ENCODE measurements around the gene LRRC46.

Gene LRRC46

GRCh38 chr17:47831934-47832327 is 461 bp downstream of the LRRC46 start:
- no peak for DNase-seq (ENCODE audit: low spot score)

DNA sequence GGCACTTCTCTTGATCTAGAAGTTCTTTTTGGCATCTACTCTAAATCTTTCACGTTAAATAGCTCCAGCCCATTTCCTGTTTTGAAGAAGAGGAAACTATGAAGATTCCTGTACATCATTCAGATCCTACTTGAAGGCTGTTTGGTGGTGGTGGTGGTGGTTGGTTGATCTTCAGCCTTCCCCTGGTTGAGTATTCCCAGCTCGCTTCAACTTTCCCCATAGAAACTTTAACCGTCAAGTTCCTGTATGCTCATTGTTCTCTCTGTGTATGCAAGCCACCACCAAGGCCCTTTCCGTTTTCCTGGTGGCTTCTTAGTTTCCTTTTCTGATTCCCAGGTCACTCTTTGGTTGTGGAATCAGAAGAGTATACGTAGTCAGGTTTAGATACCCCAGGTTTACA is 3.3 kb downstream of the LRRC46 start:
- DNase-seq (ENCODE audit: low spot score), result no peak

- no peak for DNase-seq (ENCODE audit: low spot score)
Measured at GRCh38 chr17:47836601-47837000, 5.1 kb downstream of the LRRC46 start.

GRCh38 chr17:47837401-47838039 is 6.0 kb downstream of the LRRC46 start:
- no peak for DNase-seq (ENCODE audit: low spot score)

- no peak for DNase-seq (ENCODE audit: low spot score)
Measured at GRCh38 chr17:47838636-47839035, 7.2 kb downstream of the LRRC46 start.

- no peak for DNase-seq (ENCODE audit: low spot score)
Measured at GRCh38 chr17:47839071-47839470, 7.6 kb downstream of the LRRC46 start.

DNA sequence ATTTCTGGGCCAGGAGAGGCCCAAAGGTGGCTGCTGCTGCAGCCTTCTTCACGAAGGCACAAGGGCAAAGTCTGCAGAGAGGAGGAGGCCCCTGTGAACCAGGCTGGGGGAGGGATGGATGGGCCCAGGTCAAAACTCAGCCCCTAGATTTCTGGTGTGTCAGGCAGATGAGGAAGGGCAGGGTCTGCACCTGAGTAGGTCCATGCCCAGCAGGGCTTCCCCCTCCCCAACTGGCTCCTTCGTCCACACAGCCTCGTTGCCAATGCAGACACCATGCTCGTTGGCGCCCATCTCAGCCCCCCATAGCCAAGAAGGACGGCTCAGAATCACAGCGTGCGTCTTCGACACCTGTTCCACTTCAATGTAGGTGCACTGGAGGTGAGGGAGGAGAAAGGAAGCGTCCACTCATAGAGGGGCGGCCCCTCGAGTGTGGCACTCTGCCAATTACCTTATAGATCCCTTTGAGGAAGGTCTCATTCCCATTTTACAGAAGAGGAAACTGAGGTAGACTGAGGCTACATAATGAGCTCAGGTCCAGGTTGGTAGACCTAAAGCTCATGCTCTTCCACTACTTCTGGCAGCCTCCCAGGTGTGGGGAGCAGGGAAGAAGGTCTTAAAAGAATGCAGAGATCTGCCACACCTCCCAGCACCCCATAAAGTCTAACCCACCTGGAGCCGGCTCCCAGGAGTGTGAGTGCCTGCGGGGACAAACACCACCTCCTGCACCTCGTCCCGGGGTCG is 8.7 kb downstream of the LRRC46 start:
- no peak for DNase-seq (ENCODE audit: low spot score)

DNA sequence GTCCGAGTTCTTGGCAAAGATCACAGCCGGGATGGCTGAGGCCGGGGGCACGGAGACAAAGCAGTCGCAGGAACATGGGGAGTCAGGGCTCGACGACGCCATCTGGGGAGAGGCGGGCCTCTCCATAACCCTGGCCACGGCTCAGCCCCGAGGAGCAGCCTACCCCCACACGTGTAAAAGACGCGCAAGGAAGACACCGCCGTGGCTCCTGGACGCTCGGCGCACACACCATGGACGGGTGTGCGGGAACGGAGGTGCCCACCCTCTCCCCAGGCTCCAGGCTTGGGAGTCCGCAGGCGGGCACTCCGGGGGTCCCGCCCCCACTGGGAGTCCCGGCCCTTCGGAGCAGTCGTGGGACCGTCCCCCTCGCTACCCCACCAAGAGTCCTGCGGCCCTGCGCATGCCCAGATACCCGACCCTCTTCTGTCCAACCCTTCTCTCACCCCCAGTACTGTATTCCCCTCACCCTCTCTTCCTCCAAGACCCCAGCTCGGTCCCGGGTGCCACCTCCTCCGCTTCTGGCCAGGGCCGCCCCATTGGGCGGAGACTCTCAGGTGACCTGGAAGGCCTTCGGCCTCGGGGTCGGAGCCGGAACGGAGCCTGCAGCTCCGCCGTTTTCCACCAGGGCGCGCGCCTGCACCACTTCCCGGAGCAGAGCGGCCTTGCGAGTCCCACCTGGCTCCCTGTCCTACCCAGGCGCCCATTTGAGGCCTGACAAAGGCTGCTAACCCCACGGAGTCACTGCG is 9.4 kb downstream of the LRRC46 start, which contains the start of gene SCRN2:
TSS of gene SCRN2 (minus strand) at position 532 of the 746 bp plus-strand sequence. CDS start at position 102, 430 bp downstream.
- DNase-seq (ENCODE audit: low spot score), result peak; percentile 79

DNA sequence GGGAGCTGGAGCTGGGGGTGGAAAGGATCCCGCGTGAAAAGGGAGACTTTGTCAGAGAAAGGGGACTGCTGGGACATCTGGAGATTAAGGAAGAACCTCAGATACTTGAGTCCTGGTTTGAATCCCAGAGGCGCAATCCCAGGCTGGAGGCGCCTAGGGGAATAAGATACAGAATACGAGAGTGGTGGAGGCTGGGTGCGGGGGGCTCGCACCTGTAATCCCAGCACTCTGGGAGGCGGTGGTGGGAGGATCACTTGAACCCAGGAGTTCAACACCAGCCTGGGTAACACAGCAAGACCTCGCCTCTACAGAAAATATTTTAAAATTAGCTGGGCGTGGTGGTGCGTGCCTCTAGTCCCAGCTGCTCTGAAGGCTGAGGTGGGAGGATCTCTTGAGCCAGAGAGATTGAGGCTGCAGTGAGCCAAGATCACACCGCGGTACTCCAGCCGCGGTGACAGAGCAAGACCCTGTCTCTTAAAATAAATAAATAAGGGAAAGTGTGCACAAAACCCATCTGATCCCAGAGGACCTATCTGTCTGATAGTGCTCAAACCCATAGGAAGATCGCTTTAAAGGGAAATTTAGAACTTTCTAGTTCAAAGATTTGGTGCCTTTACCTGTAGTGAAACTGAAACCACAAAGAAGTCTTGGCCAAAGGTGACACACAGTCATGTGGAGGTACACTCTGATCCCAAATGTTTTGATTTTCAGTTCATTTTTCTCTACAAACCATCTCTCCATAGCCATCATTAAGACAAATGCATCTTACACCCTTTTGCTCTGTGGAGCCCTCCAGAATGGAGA is 10.2 kb downstream of the LRRC46 start:
- no peak for DNase-seq (ENCODE audit: low spot score)

GRCh38 chr17:47843391-47843730 is 11.9 kb downstream of the LRRC46 start:
- no peak for DNase-seq (ENCODE audit: low spot score)

GRCh38 chr17:47844227-47844626 is 12.8 kb downstream of the LRRC46 start:
- no peak for DNase-seq (ENCODE audit: low spot score)

- DNase-seq (ENCODE audit: low spot score), result no peak
Measured at GRCh38 chr17:47844814-47845715, 13.6 kb downstream of the LRRC46 start.

GRCh38 chr17:47845716-47846075 is 14.2 kb downstream of the LRRC46 start:
- DNase-seq (ENCODE audit: low spot score), result no peak

DNA sequence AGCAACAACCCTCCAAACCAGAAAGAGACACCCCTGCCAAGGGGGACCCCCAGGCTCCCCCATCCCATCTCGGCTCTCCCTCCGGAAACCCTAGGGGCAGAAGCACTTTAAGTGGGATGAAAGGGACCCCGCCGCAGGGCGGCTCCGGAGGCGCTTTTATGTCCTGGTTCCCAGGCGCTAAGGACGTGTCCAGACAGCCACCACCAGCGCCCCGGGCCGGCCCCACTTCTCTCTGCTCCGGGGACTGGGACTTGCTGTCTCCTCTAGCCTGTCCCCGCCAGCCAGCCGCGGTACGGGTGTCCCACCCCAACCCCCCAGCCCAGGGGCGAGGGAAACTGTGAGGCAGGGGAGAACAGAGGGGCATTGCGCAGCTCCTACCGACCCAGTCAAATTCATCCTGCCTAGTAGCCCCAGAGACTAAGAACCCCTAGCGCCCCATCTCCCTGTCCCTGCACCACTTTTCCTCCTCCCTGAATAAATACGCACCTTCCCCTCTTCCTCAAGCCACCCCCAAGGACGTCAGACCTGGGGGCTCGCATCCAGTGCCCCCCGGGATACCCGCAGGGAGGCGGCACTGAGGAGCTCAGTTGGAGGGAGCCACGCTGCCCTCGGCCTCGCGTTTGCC is 15.4 kb downstream of the LRRC46 start:
- no peak for DNase-seq (ENCODE audit: low spot score)

GRCh38 chr17:47847341-47848197 is 16.1 kb downstream of the LRRC46 start:
- DNase-seq (ENCODE audit: low spot score), result no peak

GRCh38 chr17:47848198-47848513 is 16.7 kb downstream of the LRRC46 start:
- DNase-seq (ENCODE audit: low spot score), result no peak

DNA sequence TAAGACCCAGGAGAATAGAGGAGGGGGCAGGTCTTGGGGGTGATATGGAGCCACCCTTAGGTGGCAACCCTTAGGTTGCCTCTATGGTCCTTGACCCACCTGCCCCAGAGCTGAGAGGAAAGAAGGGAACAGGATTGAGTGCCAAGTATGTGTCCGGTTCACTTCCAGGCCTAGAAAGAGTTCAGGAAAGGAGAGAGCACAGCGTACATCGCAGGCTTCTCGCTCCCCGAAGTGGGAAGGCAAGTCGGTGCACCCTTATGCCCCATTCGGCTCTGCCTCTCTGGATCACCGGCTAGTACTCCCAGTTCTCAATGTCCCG is 18.9 kb downstream of the LRRC46 start:
- no peak for DNase-seq (ENCODE audit: low spot score)

- DNase-seq (ENCODE audit: low spot score), result peak; percentile 40
Measured at GRCh38 chr17:47850692-47851573, 19.5 kb downstream of the LRRC46 start, which contains the start of gene SP6. SP6 (minus strand) TSS chr17:47851163; CDS start chr17:47848429, 2,734 bp downstream.

GRCh38 chr17:47851764-47852112 is 20.3 kb downstream of the LRRC46 start:
- DNase-seq (ENCODE audit: low spot score), result no peak
